ENCODE measurements around the gene HUS1B. TPM values are rescaled to one million over a fixed set of nuclear protein-coding genes. Genes with fewer than 3 reads are reported as not detected.

HUS1B gene
- total and polyA plus RNA-seq, 2 experiments from 2014 or later, result 1.3 to 3.9 TPM

GRCh38 chr6:613981-614380 is 42.9 kb downstream of the HUS1B start:
- Histone ChIP-seq H3K4me1 (ENCODE audit: insufficient read depth) (no peaks in the 10 kb centered on the region), H3K36me3 (ENCODE audit: insufficient read depth) (peaks cover 9% of the 10 kb centered on the region; the same call in 1 of the 2 replicates), H3F3A (replicated peaks; ENCODE audit: low read depth) (no peaks in the 10 kb centered on the region), H3K27ac (ENCODE audit: low read depth) (no peak overlapping the region), H4K20me1 (replicated peaks; ENCODE audit: insufficient read depth) (no peaks in the 10 kb centered on the region), H3K27me3 (ENCODE audit: insufficient read depth) (no peaks in the 10 kb centered on the region), H3K9me2 (ENCODE audit: insufficient read depth) (no peaks in the 10 kb centered on the region), H3K79me2 (replicated peaks; ENCODE audit: insufficient read depth) (no peaks in the 10 kb centered on the region), H3K4me3 (no peak overlapping the region), H2AFZ (no peak overlapping the region), H3K4me2 (no peak overlapping the region)
- Mint-ChIP-seq H3K36me3 (ENCODE audit: low read depth) (peaks cover 28% of the 10 kb centered on the region), H3K4me3 (no peak overlapping the region), H3K27me3 (ENCODE audit: insufficient read depth, low read depth, poor library complexity) (no peaks in the 10 kb centered on the region), H3K27ac (peak overlapping the region; percentile 32; the same call in 1 of the 2 replicates), H3K9me3 (no peaks in the 10 kb centered on the region; the same call in 2 of the 3 replicates), H3K4me1 (no peaks in the 10 kb centered on the region; the same call in 2 of the 3 replicates)
- ATAC-seq (no peak), DNase-seq (ENCODE audit: low spot score) (no peak)
- no peak for TF ChIP-seq REST (IDR thresholded peaks at IDR 0.05; ENCODE audit: unreplicated experiment)

GRCh38 chr6:611928-612327 is 45.0 kb downstream of the HUS1B start:
- H3K4me1 ChIP-seq (ENCODE audit: insufficient read depth), result no peaks in the 10 kb centered on the region
- H3K27me3 Mint-ChIP-seq (ENCODE audit: insufficient read depth, low read depth, poor library complexity), result no peaks in the 10 kb centered on the region
- H3K4me1 Mint-ChIP-seq, result no peaks in the 10 kb centered on the region; the same call in 2 of the 3 replicates
- no peak overlapping the region for H3K4me2 ChIP-seq
- H4K20me1 ChIP-seq (replicated peaks; ENCODE audit: insufficient read depth), result no peaks in the 10 kb centered on the region
- no peak overlapping the region for H3K27ac ChIP-seq (ENCODE audit: low read depth)
- no peaks in the 10 kb centered on the region for H3F3A ChIP-seq (replicated peaks; ENCODE audit: low read depth)
- peaks cover 9% of the 10 kb centered on the region; the same call in 1 of the 2 replicates for H3K36me3 ChIP-seq (ENCODE audit: insufficient read depth)
- H3K27me3 ChIP-seq (ENCODE audit: insufficient read depth), result no peaks in the 10 kb centered on the region
- no peak for DNase-seq (ENCODE audit: low spot score)
- H3K4me3 Mint-ChIP-seq, result no peak overlapping the region
- no peak for ATAC-seq
- no peak overlapping the region for H3K4me3 ChIP-seq
- H3K9me2 ChIP-seq (ENCODE audit: insufficient read depth), result no peaks in the 10 kb centered on the region
- H3K27ac Mint-ChIP-seq, result no peak overlapping the region
- no peaks in the 10 kb centered on the region for H3K79me2 ChIP-seq (replicated peaks; ENCODE audit: insufficient read depth)
- H3K9me3 Mint-ChIP-seq, result no peaks in the 10 kb centered on the region; the same call in 2 of the 3 replicates
- H2AFZ ChIP-seq, result no peak overlapping the region
- peaks cover 15% of the 10 kb centered on the region for H3K36me3 Mint-ChIP-seq (ENCODE audit: low read depth)
- TF ChIP-seq EZH2 (IDR thresholded peaks at IDR 0.05; ENCODE audit: low read depth, unreplicated experiment) (no peak), CREB1 (CRISPR knock-in tag; IDR thresholded peaks at IDR 0.05; ENCODE audit: low read depth) (no peak), JUNB (IDR thresholded peaks at IDR 0.05; ENCODE audit: unreplicated experiment) (no peak), ZNF462 (CRISPR knock-in tag; IDR thresholded peaks at IDR 0.05) (no peak), REST (IDR thresholded peaks at IDR 0.05; ENCODE audit: unreplicated experiment) (no peak), ETS1 (IDR thresholded peaks at IDR 0.05) (no peak)
